GM23248 (cell line): ENCODE results near the gene LILRA5.

Experiments
- EZH2 ChIP-seq: fragments of 200-600 bp; sonication (generic); IDR thresholded peaks from 2 replicates; pipeline ENCODE4 v1.6.1; 2018; ENCODE audit warnings: antibody characterized with exemption, mild to moderate bottlenecking; ENCODE audit not compliant: insufficient read depth, poor library complexity, severe bottlenecking
- EZH2phosphoT487 ChIP-seq: fragments of 200-600 bp; sonication (generic); IDR thresholded peaks from 2 replicates; pipeline ENCODE4 v1.6.1; 2018; ENCODE audit warnings: antibody characterized with exemption, moderate library complexity, mild to moderate bottlenecking, low read depth; ENCODE audit not compliant: insufficient read depth

DNA sequence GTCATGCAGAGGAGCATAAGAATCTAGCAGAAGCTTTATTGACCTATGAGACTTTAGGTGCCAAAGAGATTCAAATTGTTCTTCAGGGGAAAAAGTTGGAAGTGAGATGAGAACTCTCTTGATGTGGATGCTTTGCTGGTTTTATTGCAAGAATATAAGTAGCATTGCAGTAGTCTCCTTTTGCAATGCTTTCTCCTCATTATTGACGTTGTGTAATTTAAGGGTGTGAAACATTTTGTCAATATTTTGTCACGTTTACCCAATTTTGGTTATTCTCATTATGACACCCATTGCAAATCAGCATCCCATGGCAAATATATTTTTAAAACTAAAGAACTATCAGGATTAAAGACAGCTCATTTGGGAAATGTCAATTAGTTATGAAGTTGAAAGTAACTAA is 44.0 kb downstream of the LILRA5 start:
- TF ChIP-seq EZH2phosphoT487 = no peak
- no peak for TF ChIP-seq EZH2
